ENCODE data around the gene GUCA1C.

The GUCA1C gene

DNA sequence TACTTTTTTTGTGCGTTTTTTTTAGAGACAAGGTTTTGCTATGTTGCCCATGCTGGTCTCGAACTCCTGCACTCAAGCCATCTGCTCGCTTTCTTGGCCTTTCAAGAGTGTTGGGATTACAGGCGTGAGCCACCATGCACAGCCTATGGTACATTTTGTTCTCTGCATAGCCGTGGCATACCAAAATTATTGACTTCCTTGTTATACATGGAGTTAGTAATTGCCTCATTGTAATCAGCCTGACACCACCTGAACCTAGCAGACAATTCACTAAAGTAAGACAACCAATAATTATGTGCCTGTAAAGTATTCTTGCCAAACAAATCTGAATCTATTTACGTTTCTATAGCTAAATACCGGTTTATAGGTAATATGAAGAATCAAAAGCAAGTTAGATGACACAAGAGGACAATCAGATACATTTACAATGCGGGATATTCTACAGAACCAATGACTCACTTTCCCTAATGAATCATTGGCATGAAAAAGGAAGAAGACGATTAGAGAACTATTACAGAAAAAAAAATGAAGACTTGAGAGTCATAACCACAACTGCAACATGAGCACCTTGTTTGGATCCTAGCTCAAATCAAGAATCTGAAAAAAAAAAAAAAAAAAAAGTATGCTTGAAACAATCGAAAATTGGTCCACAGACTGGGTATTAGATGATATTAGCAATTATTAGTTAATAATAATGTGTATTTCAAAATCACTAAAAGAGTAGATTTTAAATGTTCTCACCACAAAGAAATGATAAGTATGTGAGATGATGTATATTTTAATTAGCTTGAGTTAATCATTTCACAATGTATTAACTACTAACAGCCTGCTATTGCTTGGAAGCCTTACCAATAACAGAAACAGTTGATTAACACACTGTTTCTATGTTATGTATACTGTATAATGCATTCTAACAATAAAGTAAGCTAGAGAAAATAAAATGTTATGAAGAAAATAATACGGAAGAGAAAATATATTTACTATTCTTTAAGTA, 7.1 kb downstream of the GUCA1C start:
- TF ChIP-seq, protein P1, sequence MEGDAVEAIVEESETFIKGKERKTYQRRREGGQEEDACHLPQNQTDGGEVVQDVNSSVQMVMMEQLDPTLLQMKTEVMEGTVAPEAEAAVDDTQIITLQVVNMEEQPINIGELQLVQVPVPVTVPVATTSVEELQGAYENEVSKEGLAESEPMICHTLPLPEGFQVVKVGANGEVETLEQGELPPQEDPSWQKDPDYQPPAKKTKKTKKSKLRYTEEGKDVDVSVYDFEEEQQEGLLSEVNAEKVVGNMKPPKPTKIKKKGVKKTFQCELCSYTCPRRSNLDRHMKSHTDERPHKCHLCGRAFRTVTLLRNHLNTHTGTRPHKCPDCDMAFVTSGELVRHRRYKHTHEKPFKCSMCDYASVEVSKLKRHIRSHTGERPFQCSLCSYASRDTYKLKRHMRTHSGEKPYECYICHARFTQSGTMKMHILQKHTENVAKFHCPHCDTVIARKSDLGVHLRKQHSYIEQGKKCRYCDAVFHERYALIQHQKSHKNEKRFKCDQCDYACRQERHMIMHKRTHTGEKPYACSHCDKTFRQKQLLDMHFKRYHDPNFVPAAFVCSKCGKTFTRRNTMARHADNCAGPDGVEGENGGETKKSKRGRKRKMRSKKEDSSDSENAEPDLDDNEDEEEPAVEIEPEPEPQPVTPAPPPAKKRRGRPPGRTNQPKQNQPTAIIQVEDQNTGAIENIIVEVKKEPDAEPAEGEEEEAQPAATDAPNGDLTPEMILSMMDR (IDR thresholded peaks at IDR 0.05; ENCODE audit: borderline replicate concordance, insufficient read depth, low read depth, low read length), result no peak
- no peak overlapping the region for H3K4me3 ChIP-seq (ENCODE audit: low read depth, low read length)

DNA sequence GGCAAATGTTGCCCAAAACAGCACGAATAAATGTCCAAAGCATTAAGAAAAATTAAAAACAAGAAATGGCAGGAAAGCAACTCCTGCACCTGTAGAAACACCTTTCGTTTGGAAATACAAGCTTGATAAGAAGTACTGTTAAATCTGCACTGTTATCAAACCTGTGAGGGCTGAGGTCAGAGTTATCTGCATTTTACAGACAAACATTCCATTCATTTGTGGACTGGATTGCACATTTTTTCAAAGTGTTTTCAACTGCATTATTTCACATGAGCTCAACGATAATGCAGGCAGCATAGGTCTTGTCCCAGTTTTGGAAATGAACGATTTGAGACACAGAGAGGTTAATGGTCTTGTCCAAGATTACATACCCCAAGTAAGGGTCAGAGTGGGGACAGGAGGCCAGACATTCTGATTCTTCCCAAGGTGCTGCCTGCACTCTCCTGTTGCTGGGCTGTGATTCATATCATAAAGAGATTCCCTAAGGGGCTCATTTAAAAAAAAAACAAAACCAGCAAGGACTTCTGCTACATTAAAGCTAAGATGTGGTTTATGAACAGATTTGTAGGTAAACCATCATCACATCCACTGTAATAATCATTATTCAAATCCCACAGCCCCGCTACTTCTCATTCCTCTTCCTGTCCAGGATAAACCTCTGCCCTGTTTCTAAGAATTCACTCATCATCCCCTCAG, 13.0 kb downstream of the GUCA1C start:
- no peak overlapping the region for H3K4me3 ChIP-seq (ENCODE audit: low read depth, low read length)
- TF ChIP-seq, protein P1 (IDR thresholded peaks at IDR 0.05; ENCODE audit: borderline replicate concordance, insufficient read depth, low read depth, low read length), result no peak

DNA sequence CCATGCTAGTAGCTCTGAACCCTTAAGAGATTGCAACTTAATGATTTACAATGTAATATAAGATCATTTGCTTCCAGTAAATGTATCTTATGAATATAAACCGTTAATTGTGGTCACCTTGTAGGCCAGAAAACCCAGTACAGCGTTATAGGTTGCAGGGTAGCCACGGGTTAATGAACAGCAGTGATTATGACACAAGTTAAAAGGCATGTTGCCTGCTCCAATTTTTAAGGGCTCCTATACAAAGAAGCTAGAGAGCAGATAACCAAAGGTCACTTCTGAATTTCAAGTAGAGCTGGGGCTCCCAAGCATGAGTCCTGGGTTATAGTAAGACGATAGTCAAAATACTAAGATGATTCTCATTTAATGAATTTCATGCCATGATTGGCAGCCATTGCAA, 13.5 kb downstream of the GUCA1C start:
- H3K4me3 ChIP-seq (ENCODE audit: low read depth, low read length), result no peak overlapping the region
- TF ChIP-seq, protein P1 (IDR thresholded peaks at IDR 0.05; ENCODE audit: borderline replicate concordance, insufficient read depth, low read depth, low read length), result no peak

DNA sequence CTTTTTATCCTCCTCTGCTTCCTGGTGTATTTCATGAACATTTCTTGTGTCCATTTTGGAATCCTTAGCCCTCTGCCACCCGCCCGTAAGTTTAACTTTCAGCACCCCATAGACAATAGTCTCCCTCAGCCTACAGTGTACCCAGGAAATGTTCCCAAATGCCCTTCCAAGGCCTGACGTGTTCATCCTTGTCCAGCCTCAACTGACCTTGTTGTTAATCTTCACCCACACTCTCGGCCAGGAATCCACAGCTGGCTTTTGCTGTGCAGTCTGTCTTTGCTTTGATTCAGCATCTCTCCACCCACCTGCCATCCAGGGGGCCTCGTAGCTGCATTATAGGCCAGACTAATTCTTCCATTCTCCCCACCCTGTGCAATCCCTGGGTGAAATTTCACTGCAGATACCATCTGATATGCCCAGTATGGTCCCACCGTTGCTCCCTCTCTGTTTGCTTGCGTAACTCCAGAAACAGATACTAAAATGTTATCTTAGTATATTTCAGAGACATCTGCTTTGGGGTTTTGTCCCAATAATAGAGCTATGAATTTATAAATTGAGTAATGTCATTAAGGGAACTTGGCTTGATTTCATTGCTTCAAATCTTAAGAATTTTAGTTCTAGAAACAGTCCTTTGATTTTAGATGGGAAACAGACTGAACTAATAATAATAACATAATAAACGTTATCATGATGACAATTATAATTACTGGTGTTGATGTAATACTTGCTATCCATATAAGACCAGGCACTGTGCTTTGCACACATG, 16.6 kb downstream of the GUCA1C start:
- TF ChIP-seq, protein P1 (IDR thresholded peaks at IDR 0.05; ENCODE audit: borderline replicate concordance, insufficient read depth, low read depth, low read length), result no peak
- no peak overlapping the region for H3K4me3 ChIP-seq (ENCODE audit: low read depth, low read length)

DNA sequence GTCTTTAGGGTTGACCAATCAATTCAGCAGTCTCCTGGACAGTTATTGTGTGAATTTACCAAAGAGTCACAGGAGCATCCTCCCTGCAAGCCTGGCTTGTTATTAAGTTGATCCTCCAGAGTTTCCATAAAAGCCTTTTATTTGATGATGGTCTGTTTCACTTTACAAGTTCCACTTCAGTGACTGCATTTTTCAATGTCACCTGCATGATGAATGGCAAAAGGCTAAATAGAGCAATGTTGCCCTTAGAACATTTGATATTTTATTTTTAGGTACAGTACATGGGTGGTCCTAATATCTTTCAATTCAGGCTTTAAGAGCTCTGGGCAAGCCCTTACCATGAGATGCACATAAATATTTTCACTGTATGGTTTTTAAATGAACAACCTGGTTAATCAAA, 22.6 kb downstream of the GUCA1C start:
- TF ChIP-seq, protein P1 (IDR thresholded peaks at IDR 0.05; ENCODE audit: borderline replicate concordance, insufficient read depth, low read depth, low read length), result no peak
- H3K4me3 ChIP-seq (ENCODE audit: low read depth, low read length), result no peak overlapping the region

DNA sequence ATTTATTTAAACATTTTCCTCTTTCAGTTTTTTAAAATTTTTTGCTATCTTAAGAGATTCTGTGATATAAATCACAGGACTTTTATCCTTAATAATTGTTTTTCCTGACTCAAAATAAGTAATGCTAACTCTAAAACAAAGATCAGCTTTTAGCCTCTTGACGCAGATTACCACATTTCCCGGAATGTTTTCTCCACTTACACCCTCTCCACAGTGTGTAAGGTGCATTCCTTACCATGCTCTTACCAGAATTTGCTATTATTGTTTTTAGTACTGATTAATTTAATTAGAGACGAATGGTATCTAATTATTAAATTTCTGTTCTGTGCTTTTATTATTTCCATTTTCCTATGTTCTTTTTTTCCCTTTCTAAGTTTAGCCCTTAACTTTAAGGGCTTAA, 34.8 kb downstream of the GUCA1C start:
- TF ChIP-seq, protein P1 (IDR thresholded peaks at IDR 0.05; ENCODE audit: borderline replicate concordance, insufficient read depth, low read depth, low read length), result no peak
- no peak overlapping the region for H3K4me3 ChIP-seq (ENCODE audit: low read depth, low read length)
